ENCODE measurements around the gene SLC9A3.
"Not testable (repeated sequence)": the region's sequence is repeated elsewhere in the genome, so short reads cannot be mapped to it uniquely, and the experiment has no call there.

Gene SLC9A3

DNA sequence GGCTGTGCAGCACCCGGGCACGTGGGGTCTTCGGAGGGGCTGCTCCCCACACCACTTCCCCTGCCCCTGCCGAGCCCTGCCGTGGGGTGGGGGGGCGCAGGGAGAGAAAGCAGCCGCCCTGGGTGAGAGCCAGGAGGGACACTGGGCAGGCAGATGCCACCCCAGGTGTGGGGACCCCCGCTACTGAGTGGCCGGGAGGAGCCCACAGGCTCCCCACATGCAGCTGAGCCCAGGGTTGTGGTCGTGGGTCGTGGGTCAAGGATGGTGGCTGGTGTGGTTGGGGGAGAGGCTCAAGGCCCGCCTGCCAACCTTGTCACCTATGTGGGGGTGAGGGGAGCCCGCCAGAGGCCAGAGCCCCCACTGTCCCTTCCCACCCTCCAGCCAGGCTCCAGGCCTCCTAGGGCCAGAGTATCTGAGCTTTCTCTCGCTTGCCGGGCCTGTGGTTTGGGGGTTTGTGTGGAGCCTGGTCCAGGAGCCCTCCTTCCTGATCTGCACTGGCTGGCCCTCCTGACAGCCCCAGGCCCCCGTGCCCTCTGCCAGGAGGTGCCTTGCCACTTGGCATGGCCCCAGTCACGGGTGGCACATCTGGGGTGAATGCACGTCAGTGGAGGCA, 45.8 kb downstream of the SLC9A3 start:
- no peak for FAIRE-seq

DNA sequence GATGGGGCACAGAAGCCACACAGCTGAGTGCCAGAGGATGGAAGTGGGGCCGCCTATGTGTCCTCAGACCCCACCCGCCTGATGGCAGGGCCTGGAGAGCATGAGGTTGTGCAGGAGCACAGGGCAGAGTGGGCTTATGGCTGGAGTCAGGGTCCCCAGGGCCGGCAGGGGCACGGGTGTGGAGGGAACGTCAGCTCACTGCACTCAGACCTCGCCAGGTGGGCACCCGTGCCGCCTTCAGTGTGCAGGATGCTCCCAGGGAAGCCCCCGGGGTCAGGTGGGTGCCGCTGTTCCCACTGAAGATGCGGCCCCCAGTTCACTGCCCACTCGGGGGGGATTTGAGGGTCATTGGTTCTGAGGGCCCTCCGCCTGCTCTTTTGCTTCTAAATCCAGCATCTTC, 46.4 kb downstream of the SLC9A3 start:
- no peak for FAIRE-seq
- DNase-seq (ENCODE audit: insufficient read length, low spot score) = no peak

More for the DNA sequence above, 45.8 kb downstream of the SLC9A3 start:
- no peak for DNase-seq (ENCODE audit: insufficient read length, low spot score)

DNA sequence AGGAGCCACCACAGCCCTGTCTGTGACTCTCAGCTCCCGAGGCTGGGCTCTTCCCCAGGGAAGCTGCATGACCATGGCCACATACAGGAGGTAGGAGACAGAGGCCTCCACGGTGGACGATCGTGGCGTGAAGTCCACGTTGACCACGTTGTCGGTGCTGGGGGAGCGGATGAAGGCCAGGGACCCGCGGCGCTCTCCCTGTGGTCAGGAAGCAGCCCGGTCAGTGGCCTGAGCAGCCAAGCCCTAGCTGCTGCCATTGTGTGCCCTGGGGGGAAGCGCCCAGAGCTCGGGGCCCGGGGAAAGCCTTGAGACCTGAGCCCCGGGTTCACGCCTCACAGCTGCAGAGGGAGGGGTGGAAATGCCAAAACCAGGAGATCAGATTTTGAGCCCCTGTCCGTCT, 47.0 kb downstream of the SLC9A3 start:
- DNase-seq (ENCODE audit: insufficient read length, low spot score) (no peak), FAIRE-seq (no peak)

DNA sequence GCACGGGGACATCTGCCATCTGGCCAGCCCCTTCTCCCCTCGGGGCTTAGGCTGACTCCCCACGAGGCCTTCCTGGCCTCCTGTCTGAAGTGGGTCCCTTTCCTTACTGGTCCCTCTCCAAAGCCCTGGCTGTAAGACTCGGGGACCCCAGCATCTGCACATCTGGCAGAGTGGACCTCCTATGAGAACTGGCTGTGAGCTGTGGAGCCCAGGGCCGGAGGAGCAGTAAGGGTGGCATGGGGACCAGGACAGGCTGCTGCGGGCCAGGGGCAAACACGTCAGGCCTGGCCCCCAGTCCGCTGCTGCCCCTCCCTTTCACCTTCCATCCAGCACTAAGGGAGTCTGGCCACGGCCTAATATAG, 47.5 kb downstream of the SLC9A3 start:
- no peak for FAIRE-seq
- DNase-seq (ENCODE audit: insufficient read length, low spot score) = no peak

DNA sequence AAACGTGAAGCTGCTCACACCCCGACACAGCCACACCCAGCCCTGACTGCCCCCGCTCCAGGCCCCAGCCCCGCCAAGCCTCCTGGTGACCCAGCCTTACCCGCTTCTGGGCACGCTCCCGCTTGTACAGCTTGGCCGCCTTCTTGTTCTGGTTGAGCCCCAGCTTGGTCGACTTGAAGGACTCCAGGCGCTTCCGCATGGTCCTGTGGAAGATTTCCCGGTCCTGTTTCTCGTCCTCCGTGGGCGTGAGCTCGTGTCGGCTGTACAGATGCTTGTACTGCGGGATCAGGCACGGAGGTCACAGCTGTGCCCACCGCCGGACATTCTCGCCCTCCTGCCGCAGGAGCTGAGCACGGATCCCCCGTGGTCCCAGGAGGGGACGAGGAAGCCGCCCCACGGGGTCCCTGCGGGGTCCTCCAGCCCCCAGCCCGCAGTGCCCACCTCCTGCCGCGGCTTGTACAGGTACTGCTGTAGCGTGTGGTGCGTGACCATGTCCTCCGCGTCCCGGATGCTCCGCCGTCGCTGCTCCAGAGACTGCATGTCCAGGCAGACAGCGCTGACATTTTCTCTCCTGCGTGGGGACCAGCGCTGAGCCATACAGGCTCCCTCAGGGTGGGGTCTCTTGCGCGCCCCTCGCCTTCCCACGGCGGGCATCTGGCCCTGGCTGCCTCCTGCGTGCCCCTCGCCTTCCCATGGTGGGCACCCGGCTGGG, 48.0 kb downstream of the SLC9A3 start:
- no peak for DNase-seq (ENCODE audit: insufficient read length, low spot score)
- FAIRE-seq = no peak

DNA sequence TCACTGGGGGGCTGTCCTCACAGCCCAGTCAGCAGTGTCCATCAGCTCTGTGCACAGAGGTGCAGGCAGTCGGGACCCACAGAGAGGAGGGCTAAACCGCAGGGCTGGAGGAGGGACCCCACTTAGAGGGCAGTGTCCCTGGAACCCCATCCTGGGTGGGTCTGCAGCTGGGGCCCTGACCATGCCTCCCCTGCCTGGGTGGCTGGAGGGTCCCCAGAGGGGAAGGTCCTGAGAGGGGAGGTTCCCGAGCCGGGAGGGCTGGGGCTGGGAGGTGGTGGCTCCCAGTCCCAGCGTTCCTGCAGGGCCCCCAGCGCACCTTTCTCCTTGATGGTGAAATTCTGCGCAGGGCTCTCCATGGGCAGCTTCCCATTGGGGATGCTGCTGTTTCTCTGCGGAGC, 48.5 kb downstream of the SLC9A3 start:
- DNase-seq (ENCODE audit: insufficient read length, low spot score) = no peak
- no peak for FAIRE-seq

DNA sequence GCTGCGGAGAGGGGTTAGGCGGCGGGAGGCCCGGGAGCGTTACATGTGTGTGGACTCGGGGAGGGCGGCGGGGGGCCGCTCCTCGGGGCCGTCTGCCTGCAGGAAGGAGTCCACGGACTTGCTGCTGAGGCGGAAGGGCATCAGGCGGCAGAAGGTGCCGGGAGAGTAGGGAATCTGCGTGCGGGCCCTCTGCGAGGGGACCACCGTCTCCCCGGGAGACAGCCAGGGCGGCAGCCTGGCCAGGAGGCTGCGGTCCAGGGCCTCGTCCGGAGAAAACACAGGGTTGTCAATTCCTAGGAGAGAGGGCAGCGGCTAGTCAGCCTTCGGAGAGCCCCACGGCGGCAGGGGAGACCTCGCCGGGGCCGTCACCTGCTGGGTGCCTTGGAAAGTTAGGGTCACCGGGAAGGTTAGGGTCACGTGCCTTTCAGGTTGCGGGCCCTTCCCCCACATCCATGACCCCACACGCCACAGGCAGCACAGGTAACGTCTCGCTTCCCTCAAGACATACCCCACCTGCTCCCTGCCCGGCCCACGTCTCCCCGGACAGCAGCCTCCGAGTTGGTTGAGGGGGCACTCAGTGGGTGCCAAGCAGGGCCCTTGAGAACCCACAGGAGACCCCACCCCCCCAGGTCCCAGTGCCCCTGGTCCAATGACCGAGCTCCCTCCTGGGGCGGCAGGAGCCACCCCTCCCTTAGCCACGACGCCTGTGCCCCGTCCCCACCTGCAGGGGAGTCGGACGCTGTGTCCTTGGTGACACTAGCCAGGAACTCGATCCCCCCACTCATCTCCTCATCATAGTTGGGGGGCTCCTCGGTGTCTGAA, 49.2 kb downstream of the SLC9A3 start:
- FAIRE-seq = no peak
- no peak for DNase-seq (ENCODE audit: insufficient read length, low spot score)

DNA sequence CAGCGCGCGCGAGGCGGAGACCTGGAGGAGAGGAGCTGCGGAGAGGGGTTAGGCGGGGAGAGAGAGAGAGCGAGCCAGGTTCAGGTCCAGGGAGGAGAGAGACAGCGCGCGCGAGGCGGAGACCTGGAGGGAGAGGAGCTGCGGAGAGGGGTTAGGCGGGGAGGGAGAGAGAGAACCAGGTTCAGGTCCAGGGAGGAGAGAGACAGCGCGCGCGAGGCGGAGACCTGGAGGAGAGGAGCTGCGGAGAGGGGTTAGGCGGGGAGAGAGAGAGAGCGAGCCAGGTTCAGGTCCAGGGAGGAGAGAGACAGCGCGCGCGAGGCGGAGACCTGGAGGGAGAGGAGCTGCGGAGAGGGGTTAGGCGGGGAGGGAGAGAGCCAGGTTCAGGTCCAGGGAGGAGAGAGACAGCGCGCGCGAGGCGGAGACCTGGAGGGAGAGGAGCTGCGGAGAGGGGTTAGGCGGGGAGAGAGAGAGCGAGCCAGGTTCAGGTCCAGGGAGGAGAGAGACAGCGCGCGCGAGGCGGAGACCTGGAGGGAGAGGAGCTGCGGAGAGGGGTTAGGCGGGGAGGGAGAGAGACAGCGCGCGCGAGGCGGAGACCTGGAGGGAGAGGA, 49.9 kb downstream of the SLC9A3 start:
- not testable (repeated sequence) for DNase-seq (ENCODE audit: insufficient read length, low spot score); FAIRE-seq

DNA sequence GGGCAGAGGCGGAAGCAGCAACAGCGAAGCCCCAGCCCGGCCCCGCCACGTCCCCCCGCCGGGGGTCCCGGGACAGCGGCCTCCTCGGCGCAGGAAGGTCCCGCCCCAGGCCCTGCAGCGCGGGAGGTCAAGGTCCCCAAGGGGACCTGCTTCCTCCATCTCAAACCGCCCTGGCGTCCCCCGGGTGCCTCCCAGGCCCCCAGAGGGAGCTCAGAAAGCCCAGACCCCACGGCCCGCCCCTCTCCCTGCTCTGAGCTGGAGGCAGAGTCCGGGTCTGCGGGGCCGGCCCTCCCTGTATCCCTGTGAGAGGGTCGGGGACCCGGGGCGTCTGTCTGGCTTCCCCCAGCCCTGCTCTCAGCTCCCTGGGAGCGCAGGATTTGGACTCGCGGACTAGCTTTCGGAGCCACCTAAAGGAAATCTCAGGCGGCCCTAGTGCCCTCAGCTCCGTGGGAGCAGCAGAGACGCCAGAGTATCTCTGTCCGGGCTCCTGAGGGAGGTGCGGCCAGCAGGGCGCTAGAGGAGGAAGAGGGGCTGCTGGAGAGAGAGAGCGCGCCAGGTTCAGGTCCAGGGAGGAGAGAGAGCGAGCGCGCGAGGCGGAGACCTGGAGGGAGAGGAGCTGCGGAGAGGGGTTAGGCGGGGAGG, 50.6 kb downstream of the SLC9A3 start:
- no peak for DNase-seq (ENCODE audit: insufficient read length, low spot score)
- peak; percentile 69 for FAIRE-seq

DNA sequence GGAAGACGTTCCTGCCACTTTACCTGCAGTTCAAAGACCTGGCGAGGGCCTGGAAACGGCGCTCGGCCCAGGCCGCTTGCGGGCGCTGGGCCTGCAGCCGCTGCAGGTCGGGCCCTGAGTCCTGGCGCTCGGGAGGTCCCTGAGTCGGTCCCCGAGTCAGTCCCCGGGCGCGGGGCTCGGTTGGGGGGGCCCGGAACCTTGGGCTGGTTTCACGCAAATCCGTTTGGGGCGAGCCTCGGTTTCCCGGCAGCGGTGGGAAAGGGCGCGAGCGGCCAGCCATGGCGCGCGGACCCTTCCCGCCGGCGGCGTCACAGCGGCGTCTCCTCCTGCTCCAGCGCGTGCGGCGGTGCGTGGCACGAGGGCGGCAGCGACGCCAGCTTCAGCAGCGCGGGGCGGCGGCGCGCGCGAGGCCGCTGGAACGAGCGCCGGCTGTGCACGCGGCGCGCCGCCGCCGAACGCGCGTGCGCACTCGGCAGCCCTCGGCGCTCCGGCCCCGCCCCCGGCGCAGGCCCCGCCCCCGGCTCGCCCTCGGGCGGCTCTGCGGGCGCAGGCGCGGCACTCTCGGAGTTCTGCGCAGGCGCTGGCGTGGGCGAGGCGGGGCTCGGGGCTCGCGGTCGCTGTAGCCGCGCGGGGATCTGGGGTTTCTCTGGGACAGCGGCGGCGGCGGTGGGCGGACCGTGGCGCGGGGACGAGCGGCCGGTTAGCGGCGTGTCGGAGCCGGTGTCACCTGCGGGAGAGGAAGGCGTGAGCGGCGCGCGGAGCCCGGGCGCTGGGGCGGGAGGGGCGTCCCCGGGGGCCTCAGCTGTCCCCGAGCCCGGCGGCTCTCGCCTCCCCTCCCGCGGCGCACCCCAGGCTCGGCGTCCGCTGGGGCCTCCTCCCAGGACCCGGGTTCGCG, 51.3 kb downstream of the SLC9A3 start:
- DNase-seq (ENCODE audit: insufficient read length, low spot score) (peak; percentile 99), FAIRE-seq (peak; percentile 70)

DNA sequence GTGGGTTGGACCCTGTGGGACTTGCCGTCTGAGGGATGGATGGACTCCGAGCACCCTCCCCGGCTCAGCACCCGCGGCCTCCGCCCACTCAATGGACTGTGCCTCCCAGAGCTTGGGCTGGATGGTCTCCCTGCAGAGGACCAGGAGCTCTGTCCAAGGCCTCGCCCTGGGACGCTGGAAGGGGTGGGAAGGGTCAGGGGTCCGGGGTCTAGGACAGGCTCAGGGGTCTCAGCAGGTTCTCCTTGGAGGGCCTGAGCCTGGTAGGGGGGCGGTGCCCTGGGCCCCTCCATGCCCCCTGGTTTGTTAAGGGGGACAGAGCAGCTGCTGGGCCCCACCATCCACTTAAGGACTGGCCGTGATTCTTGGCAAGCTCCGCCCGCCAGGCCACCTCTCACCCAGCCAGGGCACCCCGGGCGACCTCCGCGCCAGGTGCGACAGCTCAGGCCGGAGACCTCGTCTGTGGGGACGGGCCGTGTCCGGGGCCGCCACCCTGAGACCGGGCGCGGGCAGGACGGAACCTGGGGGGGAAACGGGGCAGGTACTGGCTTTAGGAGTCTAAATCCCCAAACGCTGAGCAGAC, 52.1 kb downstream of the SLC9A3 start:
- peak; percentile 26 for FAIRE-seq
- no peak for DNase-seq (ENCODE audit: insufficient read length, low spot score)

DNA sequence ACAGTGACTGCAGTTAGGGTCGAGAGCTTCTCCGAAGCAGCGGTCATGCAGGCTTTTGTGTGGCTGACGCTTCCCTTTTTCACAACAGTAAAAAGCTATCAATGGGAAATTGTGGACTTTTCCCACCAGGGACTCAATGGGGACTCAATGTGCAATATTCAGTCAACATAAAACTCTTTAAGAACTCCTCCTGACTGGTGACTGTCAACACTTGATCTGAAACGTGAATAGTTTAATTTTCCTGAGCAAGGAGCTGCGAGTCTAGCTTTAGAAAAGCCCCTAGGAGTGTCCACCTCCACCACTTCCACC, 52.5 kb downstream of the SLC9A3 start:
- no peak for FAIRE-seq

DNA sequence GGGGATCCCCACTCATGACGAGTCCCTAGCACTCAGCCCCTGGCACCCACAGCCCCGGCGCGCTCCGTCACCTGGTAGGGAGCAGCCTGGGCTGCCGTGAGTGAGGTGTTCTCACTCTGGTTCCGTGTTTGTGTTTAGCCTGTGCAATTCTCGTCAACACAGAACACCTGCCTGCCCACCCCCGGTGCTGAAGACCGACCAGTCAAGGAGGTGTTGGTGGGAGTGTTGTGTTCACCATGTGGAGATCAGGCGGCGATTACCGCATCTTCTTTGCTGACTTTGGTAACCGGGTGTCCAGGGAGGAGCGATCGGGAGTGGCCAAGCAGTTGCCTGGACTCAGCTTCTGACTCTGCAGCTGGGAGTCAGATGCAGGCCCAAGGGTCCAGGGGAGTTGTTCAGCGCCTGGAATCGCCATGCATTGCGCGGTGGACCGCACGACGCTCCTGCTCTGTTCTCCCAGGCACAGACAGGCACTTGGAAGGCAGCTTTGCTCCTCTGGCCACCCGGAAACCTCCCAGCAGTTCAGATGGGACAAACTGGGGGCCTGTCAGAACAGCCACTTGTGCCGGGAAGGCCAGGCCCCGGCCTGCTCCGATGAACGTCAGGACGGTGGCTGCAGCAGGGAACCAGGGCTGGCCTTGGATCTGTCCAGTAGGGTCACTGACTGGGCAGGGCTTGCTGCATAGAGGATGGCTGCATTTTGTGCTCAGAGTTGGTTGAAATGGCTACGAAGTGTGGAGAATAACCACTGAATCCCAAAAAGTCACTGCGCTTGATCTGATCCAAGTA, 53.1 kb downstream of the SLC9A3 start:
- no peak for FAIRE-seq
- DNase-seq (ENCODE audit: insufficient read length, low spot score) = no peak

More for the DNA sequence above, 52.5 kb downstream of the SLC9A3 start:
- DNase-seq (ENCODE audit: insufficient read length, low spot score) = no peak

DNA sequence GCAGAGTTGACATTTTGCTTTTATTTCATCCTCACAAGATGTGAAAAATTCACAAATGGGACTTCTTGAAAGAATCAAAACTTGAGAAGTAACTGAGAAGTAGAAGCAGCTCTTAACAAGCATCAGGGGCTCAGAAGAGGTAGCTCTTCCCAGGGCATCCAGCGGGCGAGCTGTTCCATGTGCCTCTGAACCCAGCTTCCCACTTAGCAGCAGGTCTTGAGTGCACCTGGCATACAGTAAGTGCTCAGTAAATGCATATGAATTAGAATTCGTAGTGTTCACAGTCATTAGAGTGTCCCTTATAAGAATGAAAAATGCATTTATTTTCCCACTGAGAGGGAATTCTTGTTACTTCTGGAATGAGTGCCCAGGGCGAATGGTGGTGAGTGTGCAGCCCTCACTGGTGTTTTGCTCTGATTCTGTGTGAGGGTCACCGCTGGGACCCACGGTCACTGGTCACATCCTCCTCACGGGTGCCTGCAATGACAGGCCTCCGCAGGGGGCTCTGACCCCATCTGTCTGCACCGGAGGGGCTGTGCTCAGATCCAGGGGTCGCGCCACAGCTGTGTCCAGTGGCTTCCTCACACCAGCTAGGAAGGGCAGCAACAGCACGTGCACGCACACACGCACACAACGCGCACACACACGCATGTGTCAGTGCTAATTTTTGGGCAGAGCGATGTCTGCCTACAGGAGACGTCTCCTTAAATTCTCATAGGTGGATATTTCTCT, 54.3 kb downstream of the SLC9A3 start:
- no peak for DNase-seq (ENCODE audit: insufficient read length, low spot score)
- no peak for FAIRE-seq

DNA sequence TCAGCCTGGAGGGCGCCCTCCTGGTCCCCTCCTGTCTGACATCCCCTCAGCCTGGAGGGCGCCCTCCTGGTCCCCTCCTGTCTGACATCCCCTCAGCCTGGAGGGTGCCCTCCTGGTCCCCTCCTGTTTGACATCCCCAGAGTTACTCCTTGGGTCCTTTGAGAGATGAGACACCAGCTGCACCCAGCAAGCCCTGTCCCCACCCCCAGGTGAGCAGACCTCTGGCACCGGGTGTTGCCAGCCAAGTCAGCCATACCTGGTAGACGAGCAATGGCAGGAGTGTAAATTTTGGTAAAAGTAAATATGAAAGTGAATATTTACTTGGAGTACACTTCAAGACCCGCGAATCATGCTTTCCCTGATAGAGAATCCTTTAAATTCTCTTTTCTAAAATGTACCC, 55.8 kb downstream of the SLC9A3 start:
- FAIRE-seq (no peak), DNase-seq (ENCODE audit: insufficient read length, low spot score) (no peak)

DNA sequence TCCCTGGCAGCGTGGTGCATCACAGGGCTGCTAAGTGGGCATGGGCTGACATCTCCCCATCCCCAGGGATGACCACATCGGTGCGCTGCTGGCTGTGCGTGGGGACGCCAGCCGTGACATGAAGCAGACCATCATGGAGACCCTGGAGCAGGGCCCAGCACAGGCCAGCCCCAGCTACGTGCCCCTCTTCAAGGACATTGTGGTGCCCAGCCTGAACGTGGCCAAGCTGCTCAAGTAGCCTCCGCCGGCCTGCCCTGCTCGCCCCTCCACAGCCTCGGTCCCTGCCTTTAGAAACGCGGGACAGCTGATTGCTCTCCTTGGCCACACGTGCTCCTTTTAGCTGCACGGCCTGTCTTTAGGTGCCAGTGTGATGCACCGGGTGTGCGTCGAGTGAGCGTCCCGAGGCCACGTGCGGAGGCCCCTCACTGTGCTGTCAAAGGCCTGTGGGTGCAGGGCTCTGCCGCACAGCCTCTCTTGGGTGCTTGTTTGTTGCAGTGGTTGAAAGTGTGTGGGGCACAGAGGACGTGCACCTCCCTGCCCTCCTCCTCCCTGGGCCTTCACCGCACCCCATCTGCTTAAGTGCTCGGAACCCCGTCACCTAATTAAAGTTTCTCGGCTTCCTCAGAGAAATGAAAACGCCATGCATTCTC, 57.5 kb downstream of the SLC9A3 start:
- DNase-seq (ENCODE audit: insufficient read length, low spot score) = no peak
- FAIRE-seq = no peak

DNA sequence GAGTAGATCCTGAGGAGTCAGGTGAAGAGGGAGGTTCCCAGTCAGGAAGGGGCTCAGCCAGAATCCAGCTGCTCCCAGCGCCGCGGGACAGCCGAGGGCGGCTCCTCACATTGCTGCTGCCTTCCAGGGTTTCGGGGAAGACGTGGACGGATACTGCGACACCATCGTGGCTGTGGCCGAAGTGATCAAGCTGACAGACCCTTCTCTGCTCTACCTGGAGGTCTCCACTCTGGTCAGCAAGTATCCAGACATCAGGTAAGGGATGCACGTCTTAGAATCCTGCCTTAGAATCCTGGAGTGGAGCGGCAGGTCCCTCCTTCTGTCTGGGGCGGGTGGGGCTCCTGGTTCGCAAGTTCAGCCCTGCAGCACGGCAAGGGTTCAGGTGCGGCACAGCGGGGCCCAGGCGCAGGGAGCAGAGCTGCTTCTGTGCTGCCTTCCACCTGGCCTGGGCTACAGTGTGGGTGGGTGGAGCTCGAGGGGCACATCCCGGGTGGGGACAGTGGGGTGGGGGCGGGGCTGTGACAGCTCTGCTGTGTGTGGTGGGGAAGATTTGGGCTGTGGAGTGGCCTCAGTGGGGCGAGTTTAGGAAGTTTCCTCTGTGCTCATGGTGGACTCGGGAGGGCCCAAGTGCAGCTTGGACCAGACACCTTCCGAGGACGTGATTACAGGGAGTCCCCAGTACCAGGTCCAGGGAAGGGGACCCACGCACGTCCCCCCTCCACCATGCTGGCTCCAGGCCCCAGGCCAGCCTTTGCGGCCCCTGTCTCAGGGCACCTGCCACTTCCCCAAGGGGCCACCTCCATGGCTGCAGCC, 58.5 kb downstream of the SLC9A3 start:
- no peak for DNase-seq (ENCODE audit: insufficient read length, low spot score)
- FAIRE-seq = no peak

Data from GM19239 (cell line).